GM21825 (cell line): ENCODE data around the gene RNU6-9.
A peak's percentile ranks its signal among the peaks of the same experiment; 100 is the strongest.

Experiments
- ATAC-seq: cut with Tn5 transposase; IDR thresholded peaks from one replicate; pipeline ENCODE4 v1.9.1; 2021; ENCODE audit warnings: mild to moderate bottlenecking, moderate library complexity; ENCODE audit not compliant: unreplicated experiment

The RNU6-9 gene

DNA sequence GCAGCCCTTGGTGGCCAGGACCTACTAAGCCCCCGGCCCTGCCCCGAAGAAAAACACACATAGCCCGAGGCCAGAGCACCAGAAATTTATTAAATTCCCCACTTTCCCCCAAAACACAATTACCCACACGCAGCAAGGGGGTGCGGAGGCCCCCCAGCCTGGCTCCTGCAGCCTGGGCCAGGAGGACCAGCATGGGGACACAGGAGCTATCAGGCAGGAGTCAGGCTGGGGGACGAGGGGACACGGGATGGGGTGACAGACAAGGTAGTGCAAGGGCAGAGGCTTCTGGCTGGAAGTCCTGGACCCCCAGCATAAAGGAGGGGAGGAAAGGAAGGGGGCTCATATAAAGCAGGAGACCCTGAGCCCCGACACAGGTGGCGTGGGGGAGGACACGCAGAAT lies 3.1 kb downstream of the RNU6-9 start:
- no peak for ATAC-seq

DNA sequence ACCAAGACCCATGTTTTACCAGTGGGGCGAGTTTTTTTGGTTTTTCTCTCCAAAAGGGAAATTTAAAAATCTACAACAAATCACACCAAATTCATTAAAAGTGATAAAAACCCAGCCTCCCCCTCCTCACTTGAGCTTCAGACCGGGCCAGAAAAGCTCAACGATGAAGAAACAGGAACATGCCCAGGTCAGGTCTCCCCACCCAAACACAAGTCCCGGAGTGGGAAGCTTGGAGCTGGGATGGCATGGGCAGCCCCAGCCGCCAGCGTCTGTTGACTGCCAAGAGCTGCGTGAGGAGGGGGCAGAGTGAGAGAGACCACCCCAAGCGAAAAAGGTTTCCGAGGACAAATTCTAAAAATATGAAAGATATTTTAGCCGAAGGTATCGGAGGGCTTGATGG lies 3.7 kb downstream of the RNU6-9 start:
- ATAC-seq = no peak

DNA sequence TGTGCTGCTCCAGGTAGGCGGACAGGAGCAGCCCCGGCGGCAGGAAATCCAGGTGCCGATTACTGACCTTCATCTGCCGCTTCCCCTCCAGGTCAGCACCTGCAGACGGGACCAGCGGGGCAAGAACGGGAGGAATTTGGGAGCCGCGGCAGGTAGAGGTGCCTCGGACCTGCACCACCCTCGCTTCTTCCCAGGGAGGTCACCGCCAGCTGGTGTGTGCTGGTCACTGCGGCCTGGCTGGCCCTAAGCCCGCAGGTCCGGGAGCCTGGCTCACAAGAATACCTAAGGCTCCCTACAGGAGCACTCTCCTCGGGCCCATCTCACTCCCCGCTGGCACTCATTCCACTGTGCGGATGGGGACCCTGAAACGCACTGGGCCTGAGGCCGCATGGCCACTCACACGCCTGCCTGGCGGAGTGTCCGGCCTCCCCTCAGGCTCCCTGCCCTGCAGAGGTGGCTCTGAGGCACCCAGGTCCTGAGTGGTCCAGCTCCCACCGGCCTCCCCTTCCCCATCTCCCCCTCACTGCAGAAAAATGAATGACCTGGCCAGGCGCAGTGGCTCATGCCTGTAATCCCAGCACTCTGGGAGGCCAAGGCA lies 4.3 kb downstream of the RNU6-9 start:
- no peak for ATAC-seq

DNA sequence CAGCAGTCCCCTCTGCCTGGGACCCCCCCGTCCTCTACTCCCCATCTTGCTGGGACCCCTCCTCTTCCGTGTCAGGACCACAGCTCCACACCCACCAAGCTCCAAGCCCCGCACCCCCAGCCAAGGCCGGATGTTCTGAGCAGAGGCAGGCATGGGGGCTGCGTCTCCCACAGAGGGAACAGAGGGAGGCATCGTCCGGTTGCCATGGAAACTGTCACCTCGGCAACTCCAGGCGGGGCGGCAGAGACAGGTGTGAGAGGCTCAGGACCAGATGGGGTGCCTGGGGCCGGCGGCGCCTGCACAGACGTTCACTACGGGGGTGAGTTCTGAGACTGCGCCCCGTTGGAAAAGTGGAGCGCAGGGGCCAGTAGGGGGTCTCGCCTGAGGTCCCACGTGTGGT lies 5.4 kb downstream of the RNU6-9 start:
- no peak for ATAC-seq

DNA sequence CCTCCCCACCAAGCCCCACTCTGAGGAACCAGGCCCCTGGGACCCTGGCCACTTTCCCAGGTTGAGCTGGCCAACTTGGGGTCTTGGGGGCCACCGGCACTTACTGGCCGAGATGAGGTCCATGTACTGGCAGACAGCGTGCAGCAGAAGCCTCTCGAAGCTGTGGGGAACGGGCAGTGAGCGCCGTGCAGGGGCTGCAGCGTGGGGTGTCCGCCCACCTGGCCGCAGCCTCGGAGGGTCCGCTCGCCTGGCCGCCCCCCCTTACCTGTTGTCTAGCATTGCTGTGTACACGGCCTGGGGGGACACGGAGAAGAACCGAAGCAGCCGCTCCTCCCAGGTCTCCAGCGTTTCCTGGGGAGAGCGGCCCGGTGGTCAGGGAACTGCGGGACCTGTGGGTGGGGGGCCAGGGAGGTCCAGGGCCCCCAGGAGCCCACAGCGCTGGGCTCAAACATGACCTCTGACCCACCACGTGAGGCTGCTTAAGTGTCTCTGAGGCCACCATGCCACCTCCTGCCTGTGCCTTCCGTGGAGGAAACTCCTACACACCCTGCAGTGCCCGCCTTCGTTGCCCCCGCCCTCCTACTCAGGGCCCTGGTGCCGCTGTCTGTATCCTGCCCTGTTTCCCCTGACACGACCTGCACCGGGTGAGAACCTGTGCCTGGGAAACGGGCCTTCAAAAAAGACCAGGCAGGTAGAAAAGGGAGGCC lies 6.2 kb downstream of the RNU6-9 start:
- ATAC-seq = no peak

DNA sequence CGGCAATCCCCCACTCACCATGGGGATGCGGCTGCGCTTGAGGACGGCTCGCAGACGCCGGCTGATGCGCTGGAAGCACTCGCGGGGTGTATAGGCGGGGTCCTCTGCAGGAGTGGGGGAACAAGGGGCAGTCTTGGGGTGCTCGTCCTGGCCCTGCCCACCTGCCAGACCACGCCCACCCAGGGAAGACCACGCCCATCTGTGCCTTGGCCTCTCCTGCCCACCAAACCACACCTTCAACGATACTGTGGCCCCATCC lies 6.7 kb downstream of the RNU6-9 start:
- ATAC-seq = no peak

DNA sequence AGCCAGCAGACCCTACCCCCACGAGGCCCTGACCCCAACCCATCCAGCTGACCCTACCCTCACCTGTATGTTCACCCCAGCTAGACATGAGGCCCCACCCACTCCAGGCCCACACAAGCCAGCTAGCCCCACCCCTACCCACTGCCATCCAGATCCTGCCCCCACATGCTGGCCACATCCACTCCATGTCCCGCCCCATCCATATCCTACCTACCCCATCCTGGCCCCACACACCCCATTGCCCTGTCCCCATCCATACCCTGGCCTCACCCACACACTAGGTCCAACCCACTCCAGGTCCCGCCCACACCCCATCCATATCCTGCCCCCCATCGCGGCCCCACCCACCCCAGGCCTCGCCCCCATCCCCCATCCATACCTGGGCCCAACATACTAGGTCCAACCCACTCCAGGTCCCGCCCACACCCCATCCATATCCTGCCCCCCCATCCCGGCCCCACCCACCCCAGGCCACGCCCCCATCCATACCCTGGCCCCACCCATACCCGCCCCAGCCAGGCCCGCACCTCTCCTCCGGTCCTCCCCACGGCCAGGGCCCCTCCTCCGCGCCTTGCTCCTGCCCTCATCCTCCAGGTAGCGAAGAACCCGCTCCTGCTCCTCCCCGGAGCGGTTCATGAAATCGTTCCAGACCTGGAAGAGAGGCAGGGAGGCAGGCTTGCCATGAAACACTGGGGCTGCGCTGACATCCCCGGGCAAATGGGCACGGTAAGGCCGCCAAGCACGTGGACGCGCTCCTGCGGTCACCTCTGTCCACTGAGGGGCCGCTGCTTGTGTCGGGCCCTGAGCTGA lies 7.2 kb downstream of the RNU6-9 start:
- ATAC-seq = no peak

DNA sequence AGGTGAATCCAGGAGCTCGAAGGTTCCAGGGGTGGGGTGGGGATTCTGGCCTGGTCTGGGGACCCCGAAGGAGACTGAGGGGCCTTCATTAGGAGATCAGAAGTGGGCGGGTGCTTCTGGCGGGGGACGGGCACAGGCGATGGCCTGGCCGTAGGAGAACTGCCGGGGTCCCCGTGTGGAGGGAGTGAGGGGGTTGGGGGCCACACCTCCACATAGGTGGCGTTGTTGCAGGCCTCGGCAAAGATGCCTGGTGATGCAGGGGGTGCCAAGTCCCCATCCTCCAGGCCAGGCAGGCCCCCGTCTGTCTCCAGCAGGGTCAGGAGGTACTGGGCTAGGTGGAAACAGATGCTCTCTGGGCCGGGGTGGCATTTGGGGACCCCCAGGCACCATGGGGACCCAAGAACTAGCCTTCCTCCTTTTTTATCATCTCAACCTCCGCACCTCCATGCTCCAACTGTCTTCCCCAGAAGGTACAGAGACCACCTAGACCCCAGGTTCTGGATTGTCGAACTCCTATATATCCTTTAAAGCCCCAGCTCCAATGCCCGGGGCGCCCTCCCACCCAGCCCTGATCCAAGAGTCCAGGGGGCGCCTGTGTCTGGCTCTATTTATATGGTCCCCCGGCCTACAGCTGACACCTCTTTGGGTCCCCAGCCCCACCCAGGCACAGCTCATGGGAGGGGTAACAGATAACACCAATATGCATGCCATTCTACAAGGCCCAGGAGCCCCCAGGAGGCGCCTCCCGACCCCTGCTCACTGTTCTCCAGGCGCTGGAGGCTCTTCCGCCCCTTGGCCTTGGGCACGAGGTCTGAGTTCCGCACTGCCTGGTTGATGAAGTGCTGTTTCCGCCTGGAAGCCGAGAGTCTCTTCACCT lies 8.2 kb downstream of the RNU6-9 start:
- no peak for ATAC-seq

DNA sequence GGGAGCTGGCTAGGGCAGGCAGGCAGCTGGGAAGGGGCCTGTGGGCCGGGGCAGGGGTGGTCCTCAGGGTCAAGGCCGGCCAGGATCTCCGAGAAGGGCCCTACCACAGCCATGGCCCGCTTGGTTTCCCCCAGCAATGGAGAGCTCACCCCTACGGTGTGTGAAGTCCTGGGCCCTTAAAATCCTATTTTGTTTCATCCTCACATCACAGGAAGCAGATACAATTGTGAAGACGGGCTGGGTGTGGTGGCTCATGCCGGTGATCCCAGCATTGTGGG lies 8.7 kb downstream of the RNU6-9 start:
- no peak for ATAC-seq

DNA sequence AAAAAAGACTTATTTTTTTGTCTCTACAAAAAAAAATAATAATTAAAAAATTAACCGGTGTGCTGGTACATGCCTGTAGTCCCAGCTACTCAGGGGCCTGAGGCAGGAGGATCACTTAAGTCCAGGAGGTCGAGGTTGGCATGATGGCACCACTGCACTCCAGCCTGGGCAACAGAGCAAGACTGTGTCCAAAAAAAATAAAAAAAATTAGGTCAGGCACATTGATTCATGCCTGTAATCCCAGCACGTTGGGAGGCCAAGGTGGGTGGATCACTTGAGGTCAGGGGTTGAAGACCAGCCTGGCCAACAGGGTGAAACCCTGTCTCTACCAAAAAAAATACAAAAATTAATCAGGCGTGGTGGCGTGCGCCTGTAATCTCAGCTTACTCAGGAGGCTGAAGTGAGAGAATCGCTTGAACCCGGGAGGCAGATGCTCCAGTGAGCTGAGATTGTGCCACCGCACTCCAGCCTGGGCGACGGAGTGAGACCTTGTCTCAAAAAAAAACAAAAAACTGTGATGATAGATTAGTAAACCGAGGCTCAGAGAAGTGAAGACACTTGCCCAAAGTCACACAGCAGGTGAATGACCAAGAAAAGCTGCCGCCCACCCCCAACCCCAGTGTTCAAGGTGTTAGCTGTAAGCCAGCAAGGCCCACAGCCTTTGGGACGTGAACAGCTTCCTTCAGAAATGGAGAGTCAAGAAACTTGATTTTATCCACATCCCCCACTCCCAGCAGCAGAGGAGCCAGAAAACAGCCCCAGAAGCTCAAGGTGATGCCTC lies 9.4 kb downstream of the RNU6-9 start:
- no peak for ATAC-seq

DNA sequence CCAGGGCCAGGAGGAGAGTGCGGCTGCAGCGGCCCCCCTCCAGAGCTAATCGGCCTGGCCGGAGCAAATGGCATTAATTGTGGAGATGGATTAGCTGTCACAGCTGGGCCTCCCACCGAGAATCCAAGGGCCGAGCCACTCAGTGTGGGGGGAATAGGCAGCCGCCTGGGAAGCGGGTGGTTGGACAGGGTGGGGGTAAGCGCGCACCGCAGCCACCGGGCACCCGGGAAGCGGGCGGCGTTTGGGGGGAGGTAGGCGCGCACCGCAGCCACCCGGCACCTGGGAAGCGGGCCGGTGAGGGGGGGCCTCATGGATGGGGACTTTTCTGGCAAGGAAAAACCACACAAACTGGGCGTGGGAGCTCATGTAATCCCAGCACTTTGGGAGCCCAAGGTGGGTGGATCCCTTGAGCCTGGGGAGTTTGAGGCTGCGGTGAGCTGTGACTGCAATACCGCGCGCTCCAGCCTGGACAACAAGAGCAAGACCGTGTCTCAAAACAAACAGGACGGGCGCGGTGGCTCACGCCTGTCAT lies 10.0 kb downstream of the RNU6-9 start:
- ATAC-seq = no peak

DNA sequence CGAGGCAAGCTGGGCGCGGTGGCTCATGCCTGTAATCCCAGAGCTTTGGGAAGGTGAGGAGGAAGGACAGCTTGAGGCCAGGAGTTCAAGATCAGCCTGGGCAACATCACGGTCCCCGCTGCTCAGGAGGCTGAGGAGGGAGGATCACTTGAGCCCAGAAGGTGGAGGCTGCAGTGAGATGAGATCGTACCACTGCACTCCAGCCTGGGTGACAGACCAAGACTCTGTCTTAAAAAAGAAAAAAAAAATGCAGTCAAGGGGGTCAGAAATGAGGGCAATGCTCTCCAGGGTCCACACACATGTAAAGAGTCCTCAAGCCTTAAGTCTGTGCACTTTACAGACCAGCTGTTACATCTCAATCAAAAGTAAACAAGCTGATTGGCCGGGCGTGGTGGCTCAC lies 11.3 kb downstream of the RNU6-9 start:
- ATAC-seq = no peak

DNA sequence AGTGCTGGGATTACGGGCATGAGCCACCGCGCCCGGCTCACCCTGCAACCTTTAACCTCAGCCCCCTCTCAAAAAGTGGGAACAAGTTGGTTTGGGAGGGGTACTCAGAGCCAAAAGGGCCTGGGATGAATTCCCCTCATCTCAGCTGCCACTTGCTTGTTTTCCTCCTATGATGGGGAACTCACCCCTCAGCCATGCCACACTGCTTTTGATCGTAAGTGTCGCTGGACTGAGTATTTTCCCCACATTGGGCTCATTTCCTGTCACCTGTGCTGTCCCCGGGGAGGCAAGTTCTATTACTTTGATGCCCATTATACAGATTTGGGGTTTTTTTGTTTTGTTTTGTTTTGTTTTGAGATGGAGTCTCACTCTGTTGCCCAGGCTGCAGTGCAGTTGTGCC lies 13.2 kb downstream of the RNU6-9 start:
- ATAC-seq = no peak

DNA sequence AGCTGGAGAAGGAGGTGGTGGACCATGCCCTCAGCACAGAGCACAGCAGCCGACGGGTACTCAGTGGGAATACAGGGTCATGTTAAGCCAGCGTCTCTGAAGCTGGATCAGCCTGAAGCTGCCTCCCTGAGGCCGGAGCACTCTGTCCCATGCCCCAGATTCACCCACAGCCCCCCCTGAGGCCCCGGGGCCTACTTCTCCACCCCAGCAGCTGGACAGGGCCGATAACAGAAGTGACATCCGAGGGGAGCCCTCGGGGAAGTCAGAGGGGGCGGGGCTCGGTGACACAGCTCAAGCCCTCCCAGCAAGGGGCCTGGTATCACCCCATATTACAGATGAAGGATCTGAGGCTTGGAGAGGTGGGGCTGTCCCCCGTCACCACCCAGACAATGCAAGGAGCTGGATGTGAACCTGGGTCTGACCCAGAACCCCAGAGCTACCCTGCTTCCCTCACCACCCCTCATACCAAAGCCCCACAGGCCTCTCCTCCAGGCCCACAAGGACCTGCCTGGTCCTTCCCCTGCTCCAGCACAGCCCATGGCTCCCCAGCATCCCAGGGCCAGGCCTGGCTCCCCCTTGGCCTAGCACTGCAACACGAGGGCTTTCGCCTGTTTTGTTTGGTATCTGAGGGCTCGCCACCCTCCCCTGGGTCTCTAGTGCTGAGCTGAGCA lies 14.0 kb downstream of the RNU6-9 start:
- no peak for ATAC-seq

DNA sequence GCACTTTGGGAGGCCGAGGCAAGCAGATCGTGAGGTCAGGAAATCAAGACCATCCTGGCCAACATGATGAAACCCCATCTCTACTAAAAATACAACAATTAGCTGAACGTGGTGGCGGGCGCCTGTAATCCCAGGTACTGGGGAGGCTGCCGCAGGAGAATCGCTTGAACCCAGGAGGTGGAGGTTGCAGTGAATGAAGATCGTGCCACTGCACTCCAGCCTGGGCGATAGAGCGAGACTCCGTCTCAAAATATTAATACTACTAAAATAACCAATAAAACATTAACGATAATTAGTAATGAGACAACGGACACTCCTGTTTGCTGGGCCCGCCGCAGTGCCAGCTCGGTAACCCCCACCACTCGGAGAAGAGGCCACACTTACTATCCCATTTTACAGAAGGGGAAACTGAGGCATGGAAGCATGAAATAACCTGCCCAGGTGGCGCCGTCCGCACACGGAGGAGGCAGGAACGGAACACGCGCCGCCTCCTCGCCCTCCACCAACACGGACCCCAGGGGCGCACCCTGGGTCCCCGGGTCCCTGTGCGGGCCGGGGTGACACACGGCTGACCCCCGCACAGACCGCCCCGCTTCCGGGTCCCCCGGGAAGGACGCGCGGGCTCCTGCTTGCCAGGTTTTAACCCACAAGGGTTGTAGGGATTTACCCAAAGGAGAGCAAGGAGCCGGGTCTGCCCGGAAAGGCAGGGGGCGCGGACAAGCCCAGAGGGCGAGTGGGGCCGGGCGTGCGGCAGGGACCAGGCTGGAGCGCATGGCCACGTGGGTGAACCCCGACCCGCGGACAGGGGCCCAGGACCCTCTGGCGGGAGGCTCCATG lies 18.1 kb downstream of the RNU6-9 start:
- ATAC-seq = no peak

DNA sequence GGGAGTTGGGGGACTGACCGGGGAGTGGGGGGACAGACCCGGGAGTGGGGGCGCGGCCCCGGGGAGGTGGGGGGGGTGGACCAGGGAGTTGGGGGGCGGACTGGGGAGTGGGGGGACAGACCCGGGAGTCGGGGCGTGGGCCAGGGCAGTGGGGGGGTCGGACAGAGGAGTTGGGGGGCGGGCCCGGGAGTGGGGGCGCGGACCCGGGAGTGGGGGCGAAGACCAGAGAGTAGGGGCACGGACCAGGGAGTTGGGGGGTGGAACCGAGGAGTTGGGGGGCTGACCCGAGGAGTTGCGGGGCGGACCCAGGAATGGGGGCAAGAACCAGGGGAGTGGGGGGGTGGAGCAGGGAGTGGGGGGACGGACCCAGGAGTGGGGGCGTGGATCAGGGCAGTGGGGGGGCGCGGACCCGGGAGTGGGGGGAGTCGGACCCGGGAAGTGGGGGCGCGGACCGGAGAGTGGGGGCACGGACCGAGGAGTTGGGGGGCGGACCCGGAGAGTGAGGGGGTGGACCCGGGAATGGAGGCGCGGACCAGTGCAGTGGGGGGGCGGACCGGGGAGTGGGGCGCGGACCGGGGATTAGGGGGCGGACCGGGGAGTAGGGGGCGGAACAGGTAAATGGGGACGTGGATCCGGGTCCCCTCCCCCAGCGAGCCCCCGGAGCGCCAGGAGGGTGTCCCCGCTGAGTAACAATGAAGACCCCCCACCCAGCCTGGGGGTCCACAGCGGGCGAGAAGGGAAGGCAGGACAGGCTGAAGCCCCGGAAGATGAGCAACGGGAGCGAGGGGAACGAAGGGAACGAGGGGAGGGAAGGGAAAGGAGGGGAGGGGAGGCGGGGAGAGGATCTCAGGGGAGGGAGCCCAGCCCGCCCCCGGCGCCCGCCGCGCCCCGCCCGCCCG lies 19.1 kb downstream of the RNU6-9 start:
- peak; percentile 1 for ATAC-seq

DNA sequence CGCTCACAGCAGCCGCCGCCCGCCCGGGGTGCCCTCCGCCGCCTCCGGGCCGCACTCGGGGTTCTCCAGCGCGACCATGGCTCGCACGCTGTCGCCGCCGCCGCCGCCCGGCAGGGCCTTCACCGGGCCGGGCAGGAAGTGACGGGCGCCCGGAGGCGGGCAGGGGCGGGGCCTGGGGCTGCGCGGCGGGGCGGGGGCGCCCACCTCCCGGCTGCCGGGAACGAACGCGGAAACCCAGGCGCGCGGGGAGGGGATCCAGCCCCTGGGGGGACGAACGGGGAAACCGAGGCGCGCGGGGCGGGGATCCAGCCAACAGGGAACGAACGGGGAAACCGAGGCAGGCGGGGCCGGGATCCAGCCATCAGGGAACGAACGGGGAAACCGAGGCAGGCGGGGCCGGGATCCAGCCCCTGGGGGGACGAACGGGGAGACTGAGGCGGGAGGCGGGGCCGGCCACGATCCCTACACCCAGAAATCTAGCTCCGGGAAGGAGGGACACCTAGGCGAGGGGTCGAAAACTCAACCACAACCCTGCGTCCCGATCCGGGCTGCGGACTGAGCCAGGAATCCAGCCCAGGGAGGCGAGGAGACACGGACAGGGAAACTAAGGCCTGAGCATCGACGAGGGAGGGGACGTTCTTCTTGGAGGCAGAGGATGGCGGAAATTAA lies 19.9 kb downstream of the RNU6-9 start, which contains the start of gene R3HDM4:
Gene R3HDM4, minus strand, starts transcription at position 140 of the 669 bp plus-strand sequence. Its CDS starts 62 bp downstream, at position 78.
- ATAC-seq = peak; percentile 40
